Erythroblast (primary cell): ENCODE measurements around the gene NRXN3.

Source experiments
- GATA1 ChIP-seq: IDR thresholded peaks from 2 replicates; pipeline ENCODE4 v1.6.1; 2011; ENCODE audit warnings: low read depth, mild to moderate bottlenecking, control low read depth, low read length, moderate library complexity
- POLR2A ChIP-seq: IDR thresholded peaks from 2 replicates; pipeline ENCODE4 v1.6.1; 2011; ENCODE audit warnings: mild to moderate bottlenecking, low read length

GRCh38 chr14:78576437-78577166 lies 406.4 kb downstream of the NRXN3 start:
- no peak for TF ChIP-seq POLR2A
- TF ChIP-seq GATA1 = no peak
